Nephron progenitor cell (in vitro differentiated cells): ENCODE data around the gene RETREG1.

Experiments
- DNase-seq: peaks from one replicate; pipeline ENCODE4 v3.0.0; 2021
- H3K27ac Mint-ChIP-seq: 2 replicates; pipeline ENCODE4 v1.8.0; 2021; ENCODE audit warnings: mild to moderate bottlenecking, moderate library complexity, mixed read lengths
- H3K27me3 Mint-ChIP-seq: 2 replicates; pipeline ENCODE4 v1.8.0; 2021; ENCODE audit warnings: mild to moderate bottlenecking, low read depth, mixed read lengths; ENCODE audit not compliant: poor library complexity
- H3K36me3 Mint-ChIP-seq: 2 replicates; pipeline ENCODE4 v1.8.0; 2021; ENCODE audit warnings: low read depth, mixed read lengths
- H3K4me1 Mint-ChIP-seq: 2 replicates; pipeline ENCODE4 v1.8.0; 2021; ENCODE audit warnings: mixed read lengths
- H3K4me3 Mint-ChIP-seq: 2 replicates; pipeline ENCODE4 v1.8.0; 2021; ENCODE audit warnings: mild to moderate bottlenecking, moderate library complexity, mixed read lengths
- H3K9me3 Mint-ChIP-seq: 2 replicates; pipeline ENCODE4 v1.8.0; 2021; ENCODE audit warnings: mild to moderate bottlenecking, moderate library complexity, mixed read lengths
- TF ChIP-seq, protein P1 (sequence below): fragments of 200-600 bp; sonication (generic); IDR thresholded peaks from 2 replicates; pipeline ENCODE4 v1.5.0; 2021; ENCODE audit warnings: antibody characterized with exemption

The RETREG1 gene

DNA sequence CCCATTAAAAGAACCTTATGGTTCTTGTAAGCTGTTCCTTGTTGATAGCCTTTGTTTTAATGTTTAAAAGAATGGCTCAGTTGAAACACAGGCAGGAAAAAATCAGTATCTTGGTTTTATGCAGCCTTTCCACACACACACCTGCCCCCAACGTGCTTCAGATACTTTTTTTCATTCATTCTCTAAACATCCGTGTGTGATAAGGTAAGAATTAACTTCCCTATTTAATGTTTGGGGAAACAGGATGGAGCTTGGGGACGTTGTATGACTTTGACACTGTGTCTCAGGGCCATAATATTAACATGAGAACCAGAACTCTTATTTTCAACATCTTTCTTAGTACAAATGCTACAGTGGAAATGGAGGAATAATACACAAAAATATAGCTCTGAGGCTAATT is 145.4 kb downstream of the RETREG1 start:
- H3K4me3 Mint-ChIP-seq: no peak overlapping the region

DNA sequence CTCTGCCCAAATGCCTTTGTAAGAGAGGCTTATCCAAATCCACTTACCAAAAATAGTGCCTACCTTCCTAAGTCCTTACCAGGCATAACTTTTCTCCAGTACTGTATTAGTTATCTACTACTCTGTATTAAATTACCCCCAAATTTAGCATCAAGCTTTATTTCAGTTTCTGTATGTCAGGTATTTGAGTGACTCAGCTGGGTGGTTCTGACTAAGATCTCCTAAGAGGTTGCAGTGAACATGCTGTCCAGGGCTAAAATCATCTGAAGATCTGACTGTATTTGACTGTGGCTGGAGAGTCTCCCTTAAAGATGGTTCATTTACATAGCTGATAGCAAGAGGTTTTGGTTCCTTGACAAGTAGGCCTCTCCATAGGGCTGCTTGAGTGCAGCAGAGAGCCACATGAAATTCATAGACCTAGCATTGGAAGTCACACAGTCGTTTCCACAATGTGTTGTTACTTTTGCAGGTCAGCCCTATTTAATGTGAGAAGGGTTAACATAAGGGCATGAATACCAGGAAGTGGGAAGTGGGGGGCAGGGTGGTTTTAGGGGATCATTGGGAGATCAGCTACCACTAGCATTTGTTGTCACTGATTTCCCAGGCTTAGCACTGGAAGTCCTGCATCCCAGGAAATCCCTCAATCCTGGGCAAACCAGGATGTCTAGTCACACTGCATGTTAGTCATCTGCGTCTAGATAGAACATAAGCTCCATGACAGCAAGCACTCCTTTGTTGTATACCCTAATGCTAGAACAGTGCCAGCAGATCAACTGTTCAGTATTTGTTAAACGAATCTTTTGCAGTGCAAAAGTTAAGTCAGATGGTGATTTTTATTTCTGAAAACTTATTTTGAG is 149.2 kb downstream of the RETREG1 start:
- H3K4me3 Mint-ChIP-seq: peak overlapping the region; percentile 99
- peaks cover 61% of the 10 kb centered on the region for H3K4me1 Mint-ChIP-seq
- H3K27me3 Mint-ChIP-seq: no peaks in the 10 kb centered on the region
- TF ChIP-seq, protein P1, sequence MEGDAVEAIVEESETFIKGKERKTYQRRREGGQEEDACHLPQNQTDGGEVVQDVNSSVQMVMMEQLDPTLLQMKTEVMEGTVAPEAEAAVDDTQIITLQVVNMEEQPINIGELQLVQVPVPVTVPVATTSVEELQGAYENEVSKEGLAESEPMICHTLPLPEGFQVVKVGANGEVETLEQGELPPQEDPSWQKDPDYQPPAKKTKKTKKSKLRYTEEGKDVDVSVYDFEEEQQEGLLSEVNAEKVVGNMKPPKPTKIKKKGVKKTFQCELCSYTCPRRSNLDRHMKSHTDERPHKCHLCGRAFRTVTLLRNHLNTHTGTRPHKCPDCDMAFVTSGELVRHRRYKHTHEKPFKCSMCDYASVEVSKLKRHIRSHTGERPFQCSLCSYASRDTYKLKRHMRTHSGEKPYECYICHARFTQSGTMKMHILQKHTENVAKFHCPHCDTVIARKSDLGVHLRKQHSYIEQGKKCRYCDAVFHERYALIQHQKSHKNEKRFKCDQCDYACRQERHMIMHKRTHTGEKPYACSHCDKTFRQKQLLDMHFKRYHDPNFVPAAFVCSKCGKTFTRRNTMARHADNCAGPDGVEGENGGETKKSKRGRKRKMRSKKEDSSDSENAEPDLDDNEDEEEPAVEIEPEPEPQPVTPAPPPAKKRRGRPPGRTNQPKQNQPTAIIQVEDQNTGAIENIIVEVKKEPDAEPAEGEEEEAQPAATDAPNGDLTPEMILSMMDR: no peak
- no peak for DNase-seq
- no peak overlapping the region for H3K27ac Mint-ChIP-seq
- H3K9me3 Mint-ChIP-seq: no peaks in the 10 kb centered on the region
- H3K36me3 Mint-ChIP-seq: peaks cover 15% of the 10 kb centered on the region

More for the DNA sequence above, 145.4 kb downstream of the RETREG1 start:
- DNase-seq: no peak
- TF ChIP-seq, protein P1: no peak
- Mint-ChIP-seq H3K27me3 (peaks cover 4% of the 10 kb centered on the region), H3K27ac (no peak overlapping the region), H3K9me3 (no peaks in the 10 kb centered on the region), H3K36me3 (peaks cover 4% of the 10 kb centered on the region), H3K4me1 (peaks cover 32% of the 10 kb centered on the region)

DNA sequence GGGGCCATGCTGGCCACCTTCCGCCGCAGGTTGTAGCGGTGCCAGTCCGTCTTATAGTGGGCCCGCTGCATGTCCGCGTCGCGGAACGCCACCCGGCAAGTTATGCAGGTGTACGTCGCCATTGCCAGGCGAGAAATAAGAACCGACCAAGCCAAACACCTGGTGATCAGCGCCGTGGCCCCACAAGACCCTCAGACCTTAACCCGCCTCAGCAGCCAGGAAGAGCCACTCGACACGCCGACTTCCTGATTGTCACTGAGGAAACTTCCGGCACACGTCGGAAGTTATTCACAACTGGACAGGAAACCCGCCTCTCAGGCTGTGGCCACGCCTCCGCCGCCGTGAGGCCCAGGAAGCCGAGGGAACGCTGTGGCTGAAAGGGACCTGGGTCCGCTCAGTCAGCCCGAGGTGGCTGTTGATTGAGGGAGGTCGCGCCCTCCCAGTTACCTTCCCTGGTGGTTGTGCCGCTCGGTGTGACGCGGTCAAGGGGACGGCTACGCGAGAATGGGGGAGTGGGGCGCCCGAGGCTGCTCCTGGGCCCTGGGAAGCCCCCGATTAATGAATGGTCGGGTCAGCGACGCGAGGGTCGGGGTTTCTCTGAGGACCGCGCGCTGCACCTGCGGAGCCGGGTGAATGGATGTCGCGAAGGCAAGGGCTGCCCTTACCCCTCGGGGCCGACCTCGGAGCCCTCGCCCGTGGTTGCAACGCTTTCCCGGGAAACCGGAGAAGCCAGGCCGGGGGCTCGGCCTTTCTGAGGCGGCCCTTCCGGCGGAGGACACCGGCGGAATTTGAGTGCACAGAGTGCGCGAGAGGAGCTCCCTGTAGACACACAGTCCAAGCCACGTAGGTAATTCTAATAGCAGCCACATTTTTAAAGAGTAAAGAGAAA is 151.0 kb downstream of the RETREG1 start, which contains the start of gene ZNF622:
TSS of gene ZNF622 (minus strand) at position 257 of the 889 bp plus-strand sequence. CDS start at position 122, 135 bp downstream.
- Mint-ChIP-seq H3K36me3 (peaks cover 23% of the 10 kb centered on the region), H3K4me1 (peaks cover 77% of the 10 kb centered on the region), H3K27ac (peak within 1 kb of the TSS; percentile 99), H3K9me3 (no peaks in the 10 kb centered on the region), H3K27me3 (no peaks in the 10 kb centered on the region), H3K4me3 (peak within 1 kb of the TSS; percentile 99)
- peak; percentile 89 for DNase-seq
- TF ChIP-seq, protein P1: no peak

DNA sequence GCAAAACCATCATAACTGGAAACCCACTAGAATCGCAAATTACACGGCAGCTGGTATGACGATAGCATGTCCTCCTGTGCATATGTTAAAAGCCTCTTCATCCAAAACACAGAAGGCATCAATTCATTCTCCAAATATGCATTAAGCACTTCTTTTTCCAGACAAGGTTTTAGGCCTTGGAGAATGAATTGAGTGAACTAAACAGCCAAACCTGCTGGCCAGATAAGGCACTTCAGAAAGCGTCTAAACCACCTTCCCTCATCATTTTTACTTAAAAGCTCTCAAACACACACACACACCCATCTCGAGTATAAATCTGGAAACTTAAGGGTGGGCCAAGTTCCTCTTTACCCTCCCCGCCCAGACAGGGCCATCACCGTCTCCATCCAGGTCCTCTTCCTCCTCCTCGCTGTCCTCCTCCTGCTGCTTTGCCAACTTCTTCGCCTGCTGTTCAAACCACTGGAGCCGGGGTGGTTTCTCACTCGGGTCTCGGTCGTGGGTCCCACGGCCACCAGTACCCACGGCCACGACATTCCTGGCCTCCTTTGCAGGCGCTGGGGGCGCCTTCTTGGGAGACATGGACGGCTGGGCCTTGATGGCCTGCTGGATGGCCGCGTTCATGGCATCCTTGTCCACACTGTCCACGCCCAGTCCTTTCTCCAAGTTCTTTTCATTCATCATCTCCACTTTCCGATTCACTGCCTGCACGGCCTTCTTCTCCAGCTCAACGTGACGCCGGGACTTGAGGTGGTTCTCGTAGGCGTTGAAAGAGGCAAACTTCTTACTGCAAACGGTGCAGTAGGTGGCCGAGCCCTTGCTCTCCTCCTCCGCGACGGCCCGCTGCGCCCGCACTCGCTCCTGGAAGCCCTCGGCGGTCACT is 151.9 kb downstream of the RETREG1 start:
- peak overlapping the region; percentile 99 for H3K4me3 Mint-ChIP-seq
- DNase-seq: no peak
- peaks cover 80% of the 10 kb centered on the region for H3K4me1 Mint-ChIP-seq
- TF ChIP-seq, protein P1: no peak
- H3K27me3 Mint-ChIP-seq: no peaks in the 10 kb centered on the region
- peaks cover 30% of the 10 kb centered on the region for H3K36me3 Mint-ChIP-seq
- peak overlapping the region; percentile 99 for H3K27ac Mint-ChIP-seq
- no peaks in the 10 kb centered on the region for H3K9me3 Mint-ChIP-seq

DNA sequence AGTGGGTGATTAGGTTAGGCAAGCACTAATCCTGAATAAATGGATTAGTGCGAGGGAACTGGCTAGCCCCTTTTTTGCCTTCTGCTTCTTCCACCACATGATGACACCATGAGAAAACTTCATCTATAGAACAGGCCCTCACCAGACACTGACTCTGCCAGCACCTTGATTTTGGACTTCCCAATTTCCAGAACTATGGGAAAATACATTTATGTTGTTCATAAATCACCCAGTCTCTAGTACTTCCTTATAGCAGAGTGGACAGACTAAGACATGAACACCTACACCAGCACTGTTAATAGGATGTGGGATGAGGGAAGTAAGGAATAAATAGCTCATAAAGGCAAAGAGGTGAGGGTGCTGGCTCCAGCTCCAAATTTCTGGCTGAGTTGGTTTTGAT is 152.6 kb downstream of the RETREG1 start:
- Mint-ChIP-seq H3K27ac (no peak overlapping the region), H3K27me3 (no peaks in the 10 kb centered on the region), H3K4me3 (peak overlapping the region; percentile 99), H3K36me3 (peaks cover 35% of the 10 kb centered on the region), H3K4me1 (peaks cover 75% of the 10 kb centered on the region), H3K9me3 (no peaks in the 10 kb centered on the region)
- TF ChIP-seq, protein P1: no peak
- DNase-seq: no peak
